Activated B cell treated with CpG ODN at 0.5 μM for 24 hours (primary cell): Measurements from ENCODE around the gene PAK1. TPM values are rescaled to one million over a fixed set of nuclear protein-coding genes. Genes with fewer than 3 reads are reported as not detected.

Experiments
- ATAC-seq: fragments of 200-7000 bp; cut with Tn5 transposase; one replicate; pipeline ENCODE4 v1.10.0; 2021; ENCODE audit warnings: low read depth, mild to moderate bottlenecking, moderate library complexity
- CTCF ChIA-PET: fragments of 350-600 bp; sonication (Branson Sonifier 250); formaldehyde crosslinking; loops from one replicate; lab custom pipeline; 2021; ENCODE audit warnings: antibody characterized with exemption; lab: Charles Lee
- POLR2A ChIA-PET: fragments of 350-600 bp; sonication (Branson Sonifier 250); formaldehyde crosslinking; loops from one replicate; lab custom pipeline; 2021; ENCODE audit warnings: antibody characterized with exemption; lab: Charles Lee
- DNase-seq: peaks from one replicate; pipeline ENCODE4 v3.0.0; 2022
- H3K27ac Mint-ChIP-seq: one replicate; pipeline ENCODE4 v1.8.0; 2020; ENCODE audit warnings: mixed read lengths
- H3K27me3 Mint-ChIP-seq: one replicate; pipeline ENCODE4 v1.8.0; 2021; ENCODE audit warnings: mixed read lengths
- H3K36me3 Mint-ChIP-seq: one replicate; pipeline ENCODE4 v1.8.0; 2021; ENCODE audit warnings: low read depth, mixed read lengths
- H3K4me1 Mint-ChIP-seq: one replicate; pipeline ENCODE4 v1.8.0; 2021; ENCODE audit warnings: mixed read lengths
- H3K4me3 Mint-ChIP-seq: one replicate; pipeline ENCODE4 v1.8.0; 2020; ENCODE audit warnings: mild to moderate bottlenecking, mixed read lengths
- H3K9me3 Mint-ChIP-seq: one replicate; pipeline ENCODE4 v1.8.0; 2020; ENCODE audit warnings: mixed read lengths
- CTCF ChIP-seq: fragments of 200-600 bp; IDR thresholded peaks from one replicate; pipeline ENCODE4 v1.8.0; 2022; ENCODE audit warnings: antibody characterized with exemption, mild to moderate bottlenecking
- intact Hi-C: fragments of 100-400 bp; cut with micrococcal nuclease; formaldehyde crosslinking; loops from one replicate; pipeline ENCODE4 v1.15.1; 2024
- total RNA-seq: library from RNA; stranded (reverse); gene quantifications from 2 replicates; pipeline ENCODE4 v1.2.3, GENCODE V29; 2022

The PAK1 gene
- total RNA-seq, 1 donor from 2014 or later, result 21.1 TPM

- Mint-ChIP-seq H3K4me3 (no peak overlapping the region), H3K36me3 (no peaks in the 10 kb centered on the region), H3K27me3 (peaks cover 10% of the 10 kb centered on the region), H3K27ac (no peak overlapping the region), H3K9me3 (no peaks in the 10 kb centered on the region), H3K4me1 (peaks cover 6% of the 10 kb centered on the region)
- ChIA-PET POLR2A (no interaction called here), CTCF (no interaction called here)
- intact Hi-C loops, result no loop called here
- ATAC-seq (no peak), DNase-seq (no peak)
- no peak for TF ChIP-seq CTCF
Measured at GRCh38 chr11:77467233-77467632, 6.7 kb downstream of the PAK1 start.

GRCh38 chr11:77457340-77457739 lies 16.6 kb downstream of the PAK1 start:
- POLR2A ChIA-PET, result no interaction called here
- H3K4me1 Mint-ChIP-seq, result peaks cover 9% of the 10 kb centered on the region
- intact Hi-C loops, result no loop called here
- H3K4me3 Mint-ChIP-seq, result no peak overlapping the region
- DNase-seq, result no peak
- no peaks in the 10 kb centered on the region for H3K36me3 Mint-ChIP-seq
- ATAC-seq, result no peak
- H3K27me3 Mint-ChIP-seq, result peaks cover 13% of the 10 kb centered on the region
- no peak for TF ChIP-seq CTCF
- CTCF ChIA-PET, result no interaction called here
- no peaks in the 10 kb centered on the region for H3K9me3 Mint-ChIP-seq
- H3K27ac Mint-ChIP-seq, result no peak overlapping the region

GRCh38 chr11:77455740-77456139 lies 18.2 kb downstream of the PAK1 start:
- Mint-ChIP-seq H3K27ac (no peak overlapping the region), H3K27me3 (peaks cover 8% of the 10 kb centered on the region), H3K4me1 (peaks cover 9% of the 10 kb centered on the region), H3K9me3 (no peaks in the 10 kb centered on the region), H3K4me3 (no peak overlapping the region), H3K36me3 (no peaks in the 10 kb centered on the region)
- DNase-seq (no peak), ATAC-seq (no peak)
- no peak for TF ChIP-seq CTCF
- intact Hi-C loops, result no loop called here
- CTCF ChIA-PET, result no interaction called here
- POLR2A ChIA-PET, result no interaction called here

- ATAC-seq, result no peak
- no peaks in the 10 kb centered on the region for H3K36me3 Mint-ChIP-seq
- no peak for DNase-seq
- peaks cover 8% of the 10 kb centered on the region for H3K27me3 Mint-ChIP-seq
- intact Hi-C loops, result no loop called here
- H3K27ac Mint-ChIP-seq, result no peak overlapping the region
- ChIA-PET CTCF (no interaction called here), POLR2A (interaction anchor here (0.6 kb wide), 1 partner anchor 18 kb away, joined by 4 read pairs; no protein-coding TSS in a partner anchor)
- no peaks in the 10 kb centered on the region for H3K9me3 Mint-ChIP-seq
- TF ChIP-seq CTCF, result no peak
- H3K4me3 Mint-ChIP-seq, result no peak overlapping the region
- H3K4me1 Mint-ChIP-seq, result peaks cover 9% of the 10 kb centered on the region
Measured at GRCh38 chr11:77454867-77455655, 18.8 kb downstream of the PAK1 start.

- intact Hi-C loops, result no loop called here
Measured at GRCh38 chr11:77450227-77450626, 23.7 kb downstream of the PAK1 start.

More at GRCh38 chr11:77450227-77450626, 23.7 kb downstream of the PAK1 start:
- Mint-ChIP-seq H3K4me3 (no peak overlapping the region), H3K4me1 (peaks cover 18% of the 10 kb centered on the region), H3K9me3 (no peaks in the 10 kb centered on the region), H3K27me3 (peaks cover 2% of the 10 kb centered on the region), H3K36me3 (no peaks in the 10 kb centered on the region), H3K27ac (no peak overlapping the region)
- no peak for TF ChIP-seq CTCF
- POLR2A ChIA-PET, result no interaction called here
- DNase-seq (no peak), ATAC-seq (no peak)
- CTCF ChIA-PET, result no interaction called here
